ENCODE data around the gene COL1A2. TPM values are rescaled to one million over a fixed set of nuclear protein-coding genes. Genes with fewer than 3 reads are reported as not detected.

COL1A2 gene
- total and polyA plus RNA-seq, 7 donors = 10.8 to 85.0 (median 24.5) TPM

- DNase-seq (no peak), ATAC-seq (no peak)
- Histone ChIP-seq H3K36me3 (ENCODE audit: insufficient read depth in 1 of 2, low read depth in 1 of 2) (no peaks in the 10 kb centered on the region), H3K4me1 (no peaks in the 10 kb centered on the region), H3K9me3 (no peaks in the 10 kb centered on the region), H3K27me3 (ENCODE audit: insufficient read depth in 3 of 3, low read length in 2 of 3) (no peaks in the 10 kb centered on the region), H3K27ac (no peak overlapping the region), H3K4me3 (no peak overlapping the region)
- no peak for TF ChIP-seq CTCF (IDR thresholded peaks at IDR 0.05)
- intact Hi-C loops (cut with DNase I) = no loop called here
- WGBS, 3 donors = 75 to 84% (median 83%) methylated on average over 2 of the region's 2 CpGs
These were observed 33.8 kb upstream of the COL1A2 start for GRCh38 chr7:94360926-94361325.

- Histone ChIP-seq H3K9me3 (no peaks in the 10 kb centered on the region), H3K4me3 (no peak overlapping the region), H3K4me1 (no peaks in the 10 kb centered on the region), H3K36me3 (ENCODE audit: insufficient read depth in 1 of 2, low read depth in 1 of 2) (no peaks in the 10 kb centered on the region), H3K27me3 (ENCODE audit: insufficient read depth in 3 of 3, low read length in 2 of 3) (no peaks in the 10 kb centered on the region), H3K27ac (no peak overlapping the region)
- no peak for TF ChIP-seq CTCF (IDR thresholded peaks at IDR 0.05)
- no peak for ATAC-seq
- intact Hi-C loops (cut with DNase I) = no loop called here
- WGBS, 3 donors = 85 to 94% (median 86%) methylated on average over 1 of the region's 1 CpG
- no peak for DNase-seq
These were observed 32.4 kb upstream of the COL1A2 start for GRCh38 chr7:94362276-94362675.

- Histone ChIP-seq H3K9me3 (no peaks in the 10 kb centered on the region), H3K27ac (no peak overlapping the region), H3K4me3 (no peak overlapping the region), H3K27me3 (ENCODE audit: insufficient read depth in 3 of 3, low read length in 2 of 3) (no peaks in the 10 kb centered on the region), H3K4me1 (peaks cover 5% of the 10 kb centered on the region), H3K36me3 (ENCODE audit: insufficient read depth in 1 of 2, low read depth in 1 of 2) (no peaks in the 10 kb centered on the region)
- 32 to 47% (median 33%) methylated on average over 5 of the region's 5 CpGs for WGBS, 3 donors
- intact Hi-C loops (cut with DNase I) = no loop called here
- DNase-seq (no peak), ATAC-seq (no peak)
- no peak for TF ChIP-seq CTCF (IDR thresholded peaks at IDR 0.05)
These were observed 29.9 kb upstream of the COL1A2 start for GRCh38 chr7:94364816-94365215.

- DNase-seq = no peak
- no peak for TF ChIP-seq CTCF (IDR thresholded peaks at IDR 0.05)
- H3K27ac ChIP-seq = no peak overlapping the region
- intact Hi-C loops (cut with DNase I) = no loop called here
- 95 to 99% (median 96%) methylated on average over 3 of the region's 3 CpGs for WGBS, 3 donors
- ATAC-seq = no peak
- H3K36me3 ChIP-seq (ENCODE audit: insufficient read depth in 1 of 2, low read depth in 1 of 2) = no peaks in the 10 kb centered on the region
- H3K4me3 ChIP-seq = no peak overlapping the region
- H3K27me3 ChIP-seq (ENCODE audit: insufficient read depth in 3 of 3, low read length in 2 of 3) = no peaks in the 10 kb centered on the region
- H3K4me1 ChIP-seq = peaks cover 5% of the 10 kb centered on the region
- no peaks in the 10 kb centered on the region for H3K9me3 ChIP-seq
These were observed 28.5 kb upstream of the COL1A2 start for GRCh38 chr7:94366163-94366562.

GRCh38 chr7:94366832-94367231, 27.9 kb upstream of the COL1A2 start:
- H3K4me1 ChIP-seq = peaks cover 5% of the 10 kb centered on the region
- H3K4me3 ChIP-seq = no peak overlapping the region
- no peak for ATAC-seq
- intact Hi-C loops (cut with DNase I) = no loop called here
- TF ChIP-seq CTCF (IDR thresholded peaks at IDR 0.05) = no peak
- H3K36me3 ChIP-seq (ENCODE audit: insufficient read depth in 1 of 2, low read depth in 1 of 2) = no peaks in the 10 kb centered on the region
- H3K9me3 ChIP-seq = no peaks in the 10 kb centered on the region
- no peaks in the 10 kb centered on the region for H3K27me3 ChIP-seq (ENCODE audit: insufficient read depth in 3 of 3, low read length in 2 of 3)
- no peak overlapping the region for H3K27ac ChIP-seq
- DNase-seq = no peak
- 95 to 96% (median 95%) methylated on average over 4 of the region's 4 CpGs for WGBS, 3 donors
